ENCODE results near the gene PIR.

GRCh38 chrX:15373976-15374375, 119.2 kb downstream of the PIR start:
- TF ChIP-seq CTCF (IDR thresholded peaks at IDR 0.05 in 2 of 3, conservative IDR thresholded peaks at IDR 0.05 in 1 of 3; ENCODE audit: borderline replicate concordance in 1 of 3, insufficient read depth in 1 of 3, low read depth in 2 of 3, low read length in 2 of 3) (no peak), EZH2phosphoT487 (IDR thresholded peaks at IDR 0.05; ENCODE audit: borderline replicate concordance) (no peak), MAX (IDR thresholded peaks at IDR 0.05) (no peak), EGR1 (IDR thresholded peaks at IDR 0.05; ENCODE audit: low read depth) (no peak), EZH2 (IDR thresholded peaks at IDR 0.05) (no peak), POLR2AphosphoS5 (IDR thresholded peaks at IDR 0.05; ENCODE audit: low read depth, low read length) (no peak)

Data from HCT116 (cell line).